Inferior parietal cortex (tissue), 1 donor: Measurements from ENCODE around the gene FLRT2.

Source experiments
- DNase-seq: peaks from one replicate; pipeline ENCODE4 v3.0.0-alpha.2; 2016; ENCODE audit errors: extremely low spot score

FLRT2 gene

GRCh38 chr14:85660243-85660922, 130.4 kb downstream of the FLRT2 start:
- DNase-seq, result no peak

DNA sequence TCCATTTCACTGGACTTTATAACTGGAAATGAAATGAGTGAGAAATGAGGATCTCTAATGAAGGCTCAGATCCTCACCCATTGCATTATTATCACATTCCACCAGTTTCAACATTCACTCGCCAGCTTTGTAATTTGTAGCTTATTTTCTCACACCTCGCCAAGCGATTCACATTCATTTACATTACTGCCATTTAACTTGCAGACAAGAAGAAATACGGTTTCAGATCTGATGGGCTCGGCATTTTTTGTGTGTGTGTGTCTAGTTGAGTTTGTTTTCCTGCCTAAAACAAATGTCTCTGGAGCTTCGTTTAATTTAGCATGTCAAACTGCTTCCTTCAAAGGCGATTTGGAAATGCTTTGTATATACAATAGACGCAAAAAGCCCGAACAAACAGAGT, 132.2 kb downstream of the FLRT2 start:
- DNase-seq, result no peak

DNA sequence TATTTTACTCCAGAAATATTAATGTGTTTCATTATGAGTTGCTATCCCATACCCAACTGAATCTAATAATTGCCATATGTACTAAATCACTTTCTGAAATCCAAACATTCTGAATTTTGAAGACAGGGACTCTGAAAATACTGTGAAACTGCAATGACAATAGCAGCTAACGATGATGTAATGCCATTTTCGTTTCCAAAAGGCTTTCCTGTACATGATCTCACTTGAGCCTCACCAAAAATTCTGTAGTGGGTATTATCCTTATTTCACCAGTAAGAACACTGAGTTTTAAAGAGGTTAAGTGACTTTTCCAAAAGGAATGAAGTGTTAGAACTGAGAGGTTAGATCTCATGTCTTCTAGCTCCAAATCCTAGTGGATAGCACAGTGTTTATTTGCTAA, 133.3 kb downstream of the FLRT2 start:
- no peak for DNase-seq

DNA sequence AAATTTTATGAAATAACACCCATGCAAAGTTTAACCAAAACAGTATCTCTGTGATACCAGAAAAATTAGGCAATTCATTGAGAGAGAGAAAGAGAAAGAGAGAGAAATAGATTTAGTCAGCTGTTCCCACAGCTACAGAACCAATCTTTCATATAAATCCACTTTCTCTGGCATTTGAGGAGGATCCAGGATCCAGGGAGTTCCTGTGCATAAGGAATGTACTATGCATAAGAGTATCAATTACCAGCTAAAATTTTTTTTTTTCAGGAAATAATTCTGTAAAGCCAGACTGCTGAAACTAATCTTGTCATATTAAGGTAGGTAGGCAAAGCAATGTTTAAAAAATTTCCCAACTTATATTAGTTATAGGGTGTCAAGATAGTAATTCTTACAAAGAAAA, 133.7 kb downstream of the FLRT2 start:
- no peak for DNase-seq

- no peak for DNase-seq
Observed at GRCh38 chr14:85675957-85676356, 146.0 kb downstream of the FLRT2 start.

- DNase-seq, result no peak
Observed at GRCh38 chr14:85686908-85687307, 157.0 kb downstream of the FLRT2 start.

GRCh38 chr14:85687456-85687855, 157.5 kb downstream of the FLRT2 start:
- no peak for DNase-seq

GRCh38 chr14:85688006-85688405, 158.1 kb downstream of the FLRT2 start:
- DNase-seq, result no peak

GRCh38 chr14:85695300-85695699, 165.4 kb downstream of the FLRT2 start:
- DNase-seq, result no peak

DNA sequence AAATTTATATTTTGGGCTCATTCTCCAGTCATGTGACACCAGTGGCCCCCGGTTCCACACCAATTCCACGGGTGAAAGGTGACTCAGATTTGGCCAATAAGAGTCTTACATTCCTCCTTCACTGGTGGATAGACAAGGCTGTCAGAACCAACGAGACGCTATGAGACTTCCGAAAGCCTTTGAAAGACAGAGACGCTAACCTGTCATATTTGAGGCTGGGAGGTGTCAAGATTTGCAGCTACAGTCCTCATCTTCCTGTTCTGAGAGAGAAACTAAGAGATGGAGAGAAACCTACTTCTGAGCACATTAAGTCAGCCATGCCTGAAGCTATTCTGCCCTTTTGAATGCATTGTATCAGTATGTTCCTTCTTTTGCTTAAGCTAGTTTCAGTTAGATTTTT, 171.2 kb downstream of the FLRT2 start:
- DNase-seq, result no peak

DNA sequence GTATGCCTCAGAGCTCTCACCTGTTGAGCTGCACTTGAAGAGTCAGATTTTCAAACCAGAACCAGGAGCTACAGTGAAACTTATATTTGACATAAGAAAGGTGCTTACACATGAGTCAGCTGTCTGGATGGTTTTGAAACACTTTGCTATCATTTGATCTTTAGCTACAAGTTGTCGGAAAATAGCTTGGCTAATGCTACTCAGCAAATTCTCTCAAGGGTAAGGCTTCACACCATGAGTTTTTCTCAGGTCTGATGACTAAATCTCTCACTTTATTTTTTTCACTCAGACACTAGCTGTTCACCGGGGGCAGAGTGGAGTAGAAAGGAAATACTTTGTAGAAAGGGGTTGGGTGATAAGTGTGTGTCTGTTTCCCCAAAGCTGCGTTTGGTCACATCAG, 171.8 kb downstream of the FLRT2 start:
- no peak for DNase-seq

GRCh38 chr14:85702191-85702590, 172.2 kb downstream of the FLRT2 start:
- DNase-seq, result no peak

DNA sequence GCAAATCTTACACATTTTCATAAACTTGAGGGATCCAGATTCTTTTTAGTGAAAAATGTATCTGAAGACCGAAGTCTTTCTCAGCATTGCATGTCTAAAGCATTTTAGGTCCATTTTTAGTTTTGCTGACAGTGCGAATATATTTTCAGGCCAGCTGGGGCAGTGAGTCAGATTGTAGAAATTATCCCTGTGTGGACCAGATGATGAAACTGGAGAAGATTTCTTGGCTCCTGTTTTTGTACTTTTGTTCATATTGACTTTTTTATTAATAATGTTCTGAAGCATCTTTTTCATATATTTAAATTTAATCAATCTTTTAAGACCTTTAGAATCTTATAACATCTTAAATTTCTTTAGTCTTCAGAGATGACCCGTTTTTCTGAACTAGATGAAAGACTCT, 173.1 kb downstream of the FLRT2 start:
- DNase-seq, result no peak
